ENCODE measurements around the gene TMEM150B.

GRCh38 chr19:55269299-55269698 lies 55.8 kb downstream of the TMEM150B start:
- TF ChIP-seq MAX (IDR thresholded peaks at IDR 0.05; ENCODE audit: insufficient read depth, insufficient read length) (no peak), CTCF (IDR thresholded peaks at IDR 0.05; ENCODE audit: extremely low read depth in 1 of 2, insufficient read depth in 1 of 2, low read depth in 1 of 2, low read length in 2 of 2) (no peak), POLR2AphosphoS5 (IDR thresholded peaks at IDR 0.05; ENCODE audit: insufficient read depth, low read depth, low read length) (no peak), POLR2A (IDR thresholded peaks at IDR 0.05; ENCODE audit: low read depth, low read length) (no peak), FOS (IDR thresholded peaks at IDR 0.05; ENCODE audit: borderline replicate concordance, insufficient read depth, low read length) (no peak), MYC (IDR thresholded peaks at IDR 0.05; ENCODE audit: low read depth, low read length) (no peak), EZH2 (IDR thresholded peaks at IDR 0.05; ENCODE audit: borderline replicate concordance, low read depth, low read length, severe bottlenecking) (no peak)
